Measurements from ENCODE around the gene RABGAP1L. TPM values are rescaled to one million over a fixed set of nuclear protein-coding genes. Genes with fewer than 3 reads are reported as not detected.

Gene RABGAP1L
- total and polyA plus RNA-seq, 10 of the 15 experiments (the other 5 are each of a cell fraction or from before 2014, with no cell fraction given) = 5.8 to 194 (median 113) TPM

DNA sequence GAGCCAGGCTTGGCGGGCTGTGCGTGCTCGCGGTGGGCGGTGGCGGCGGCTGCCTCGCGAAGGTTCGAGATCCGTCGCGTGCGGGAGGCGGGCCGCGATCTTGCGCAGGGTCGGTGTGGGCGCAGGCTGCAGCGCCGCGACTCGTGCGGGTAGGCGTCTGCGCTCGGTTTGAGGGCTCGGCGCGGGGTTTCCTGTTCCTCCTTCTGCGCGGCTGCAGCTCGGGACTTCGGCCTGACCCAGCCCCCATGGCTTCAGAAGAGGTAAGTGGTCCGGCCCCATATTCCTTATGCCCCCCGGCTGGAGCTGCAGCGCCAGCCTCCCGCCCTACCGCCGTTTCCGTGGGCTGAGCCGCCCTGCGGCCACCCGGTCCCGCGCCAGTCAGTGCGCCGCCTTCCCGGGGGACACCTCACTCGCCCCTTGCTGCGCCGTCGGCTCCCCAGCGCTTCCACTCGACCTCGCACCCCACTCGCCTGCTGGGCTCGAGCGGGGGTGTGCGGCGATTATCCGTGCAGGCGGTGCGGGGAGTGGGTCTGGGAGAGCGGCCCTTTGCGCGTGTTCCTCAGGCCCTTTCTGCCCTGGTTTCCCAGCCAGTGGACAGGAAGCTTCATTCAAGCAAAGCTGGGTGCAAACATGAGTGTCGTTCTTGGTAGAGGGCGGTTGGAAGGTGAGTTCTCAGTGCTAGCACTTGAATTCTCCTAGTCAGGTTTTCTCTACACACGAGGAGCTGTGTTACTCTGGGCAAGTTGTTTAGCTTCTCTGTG, 840.8 kb downstream of the RABGAP1L start, which contains the start of gene CACYBP (continued):
- TF ChIP-seq, protein P1, sequence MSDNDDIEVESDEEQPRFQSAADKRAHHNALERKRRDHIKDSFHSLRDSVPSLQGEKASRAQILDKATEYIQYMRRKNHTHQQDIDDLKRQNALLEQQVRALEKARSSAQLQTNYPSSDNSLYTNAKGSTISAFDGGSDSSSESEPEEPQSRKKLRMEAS (IDR thresholded peaks at IDR 0.05; ENCODE audit: low read depth, low read length) = peak; percentile 76
- TF ChIP-seq SIX5 (IDR thresholded peaks at IDR 0.05; ENCODE audit: low read depth, low read length, severe bottlenecking) (no peak), ETV6 (conservative IDR thresholded peaks at IDR 0.05 in 1 of 2, IDR thresholded peaks at IDR 0.05 in 1 of 2; ENCODE audit: borderline replicate concordance in 1 of 2, low read depth in 1 of 2) (no peak), GATAD2B (conservative IDR thresholded peaks at IDR 0.05; ENCODE audit: low read depth) (peak; percentile 84), SIN3A (IDR thresholded peaks at IDR 0.05; ENCODE audit: low read depth, low read length) (0 out of 2 replicates have a peak, but pooled peaks have one; percentile 34), RELA (IDR thresholded peaks at IDR 0.05; ENCODE audit: borderline replicate concordance, partially characterized antibody) (no peak), ASH2L (IDR thresholded peaks at IDR 0.05; ENCODE audit: borderline replicate concordance, low read depth) (no peak), POLR2A (IDR thresholded peaks at IDR 0.05; ENCODE audit: low read depth, low read length) (peak; percentile 86), BACH1 (IDR thresholded peaks at IDR 0.05; ENCODE audit: borderline replicate concordance) (peak; percentile 87), BHLHE40 (IDR thresholded peaks at IDR 0.05; ENCODE audit: borderline replicate concordance in 1 of 2, low read depth in 2 of 2, low read length in 1 of 2) (peak; percentile 96 to 100), EGR1 (IDR thresholded peaks at IDR 0.05; ENCODE audit: borderline replicate concordance in 1 of 2, low read depth in 2 of 2, low read length in 2 of 2) (peak in 1 of 2 experiments; percentile 39; a peak in 2 of 3 replicates), RBBP5 (conservative IDR thresholded peaks at IDR 0.05) (no peak), IKZF1 (conservative IDR thresholded peaks at IDR 0.05) (peak; percentile 39), CREB1 (IDR thresholded peaks at IDR 0.05; ENCODE audit: low read depth) (no peak), MXI1 (IDR thresholded peaks at IDR 0.05; ENCODE audit: low read depth, low read length) (no peak; the same call in 1 of the 2 replicates), GABPA (IDR thresholded peaks at IDR 0.05; ENCODE audit: low read depth) (no peak), MYC (IDR thresholded peaks at IDR 0.05; ENCODE audit: insufficient read depth, insufficient read length, insufficient replicate concordance, low read length, severe bottlenecking) (peak; percentile 41), SMAD5 (IDR thresholded peaks at IDR 0.05; ENCODE audit: low read depth) (no peak), LARP7 (IDR thresholded peaks at IDR 0.05) (peak; percentile 78), CBX5 (IDR thresholded peaks at IDR 0.05; ENCODE audit: low read depth) (no peak), HDGF (IDR thresholded peaks at IDR 0.05) (no peak), POLR2AphosphoS2 (IDR thresholded peaks at IDR 0.05; ENCODE audit: low read depth, low read length) (peak; percentile 21; the same call in 1 of the 2 replicates), KLF5 (IDR thresholded peaks at IDR 0.05; ENCODE audit: partially characterized antibody) (peak; percentile 25), EP300 (IDR thresholded peaks at IDR 0.05; ENCODE audit: borderline replicate concordance in 1 of 2, control insufficient read depth in 1 of 2, low read depth in 2 of 2, low read length in 2 of 2) (no peak; a peak in 1 of 4 replicates)
- TF ChIP-seq, protein P2, sequence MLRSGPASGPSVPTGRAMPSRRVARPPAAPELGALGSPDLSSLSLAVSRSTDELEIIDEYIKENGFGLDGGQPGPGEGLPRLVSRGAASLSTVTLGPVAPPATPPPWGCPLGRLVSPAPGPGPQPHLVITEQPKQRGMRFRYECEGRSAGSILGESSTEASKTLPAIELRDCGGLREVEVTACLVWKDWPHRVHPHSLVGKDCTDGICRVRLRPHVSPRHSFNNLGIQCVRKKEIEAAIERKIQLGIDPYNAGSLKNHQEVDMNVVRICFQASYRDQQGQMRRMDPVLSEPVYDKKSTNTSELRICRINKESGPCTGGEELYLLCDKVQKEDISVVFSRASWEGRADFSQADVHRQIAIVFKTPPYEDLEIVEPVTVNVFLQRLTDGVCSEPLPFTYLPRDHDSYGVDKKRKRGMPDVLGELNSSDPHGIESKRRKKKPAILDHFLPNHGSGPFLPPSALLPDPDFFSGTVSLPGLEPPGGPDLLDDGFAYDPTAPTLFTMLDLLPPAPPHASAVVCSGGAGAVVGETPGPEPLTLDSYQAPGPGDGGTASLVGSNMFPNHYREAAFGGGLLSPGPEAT (IDR thresholded peaks at IDR 0.05; ENCODE audit: low read depth) = no peak
- TF ChIP-seq, protein P3, sequence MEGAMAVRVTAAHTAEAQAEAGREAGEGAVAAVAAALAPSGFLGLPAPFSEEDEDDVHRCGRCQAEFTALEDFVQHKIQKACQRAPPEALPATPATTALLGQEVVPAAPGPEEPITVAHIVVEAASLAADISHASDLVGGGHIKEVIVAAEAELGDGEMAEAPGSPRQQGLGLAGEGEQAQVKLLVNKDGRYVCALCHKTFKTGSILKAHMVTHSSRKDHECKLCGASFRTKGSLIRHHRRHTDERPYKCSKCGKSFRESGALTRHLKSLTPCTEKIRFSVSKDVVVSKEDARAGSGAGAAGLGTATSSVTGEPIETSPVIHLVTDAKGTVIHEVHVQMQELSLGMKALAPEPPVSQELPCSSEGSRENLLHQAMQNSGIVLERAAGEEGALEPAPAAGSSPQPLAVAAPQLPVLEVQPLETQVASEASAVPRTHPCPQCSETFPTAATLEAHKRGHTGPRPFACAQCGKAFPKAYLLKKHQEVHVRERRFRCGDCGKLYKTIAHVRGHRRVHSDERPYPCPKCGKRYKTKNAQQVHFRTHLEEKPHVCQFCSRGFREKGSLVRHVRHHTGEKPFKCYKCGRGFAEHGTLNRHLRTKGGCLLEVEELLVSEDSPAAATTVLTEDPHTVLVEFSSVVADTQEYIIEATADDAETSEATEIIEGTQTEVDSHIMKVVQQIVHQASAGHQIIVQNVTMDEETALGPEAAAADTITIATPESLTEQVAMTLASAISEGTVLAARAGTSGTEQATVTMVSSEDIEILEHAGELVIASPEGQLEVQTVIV (IDR thresholded peaks at IDR 0.05; ENCODE audit: borderline replicate concordance, partially characterized antibody) = no peak

Measured in GM12878 (cell line).